Epithelial cell of proximal tubule (primary cell): ENCODE results near the gene B4GALT5. TPM values are rescaled to one million over a fixed set of nuclear protein-coding genes. Genes with fewer than 3 reads are reported as not detected.
A peak's percentile ranks its signal among the peaks of the same experiment; 100 is the strongest.

Source experiments
- DNase-seq: peaks from one replicate; pipeline ENCODE4 v3.0.0-alpha.2; 2011; ENCODE audit warnings: low read depth
- H3K4me3 ChIP-seq: 2 replicates; pipeline ENCODE4 v1.5.1; 2011; ENCODE audit warnings: low read depth, mild to moderate bottlenecking, low read length
- total RNA-seq: library from RNA; depleted of rRNA; stranded (reverse); fragments of >200 nt; gene quantifications from 2 replicates; pipeline ENCODE4 v1.2.3, GENCODE V29; 2015
- TF ChIP-seq, protein P1 (sequence below): conservative IDR thresholded peaks from 2 replicates; pipeline ENCODE4 v1.5.1; 2012; ENCODE audit warnings: low read depth, mild to moderate bottlenecking, low read length

The B4GALT5 gene
- total RNA-seq, 1 donor from 2014 or later: 27.4 TPM

DNA sequence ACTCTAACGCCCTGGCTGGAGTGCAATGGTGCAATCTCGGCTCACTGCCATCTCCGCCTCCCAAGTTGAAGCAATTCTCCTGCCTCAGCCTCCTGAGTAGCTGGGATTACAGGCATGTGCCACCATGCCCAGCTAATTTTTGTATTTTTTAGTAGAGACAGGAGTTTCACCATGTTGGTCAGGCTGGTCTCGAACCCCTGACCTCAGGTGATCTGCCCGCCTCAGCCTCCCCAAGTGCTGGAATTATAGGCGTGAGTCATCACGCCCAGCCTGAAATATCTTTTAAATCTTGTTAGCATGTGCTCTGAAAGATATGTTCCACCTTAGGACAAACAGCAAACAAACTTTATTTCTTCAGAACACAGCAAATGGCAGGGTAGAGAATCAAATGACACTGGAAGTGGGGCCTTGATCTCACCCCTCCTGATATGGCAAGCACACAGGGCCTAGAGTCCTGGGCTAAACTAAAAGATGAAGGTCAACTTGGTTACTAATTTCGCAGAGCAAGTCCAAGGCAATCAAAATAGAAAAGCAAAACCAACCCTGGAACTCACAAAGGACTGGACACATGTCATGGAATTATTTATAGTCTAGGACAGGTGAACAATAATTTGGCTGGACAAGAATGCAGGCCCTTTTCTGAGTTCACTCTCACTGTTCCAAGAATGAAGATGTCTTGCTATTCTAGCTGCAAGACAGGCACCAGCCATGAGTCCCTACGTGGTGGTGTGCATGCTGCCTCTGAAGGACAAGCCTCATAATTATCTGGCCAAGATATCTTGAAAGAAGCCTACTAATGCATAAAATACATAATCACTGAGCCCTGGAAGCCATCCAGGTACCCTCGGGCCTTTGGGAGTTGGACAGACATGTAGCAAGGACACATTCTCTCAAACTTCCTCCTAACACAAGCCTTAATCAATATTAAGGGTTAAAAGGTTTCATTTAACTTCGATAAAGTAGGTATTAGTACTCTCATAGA, 35.6 kb downstream of the B4GALT5 start:
- H3K4me3 ChIP-seq: no peak overlapping the region
- TF ChIP-seq, protein P1, sequence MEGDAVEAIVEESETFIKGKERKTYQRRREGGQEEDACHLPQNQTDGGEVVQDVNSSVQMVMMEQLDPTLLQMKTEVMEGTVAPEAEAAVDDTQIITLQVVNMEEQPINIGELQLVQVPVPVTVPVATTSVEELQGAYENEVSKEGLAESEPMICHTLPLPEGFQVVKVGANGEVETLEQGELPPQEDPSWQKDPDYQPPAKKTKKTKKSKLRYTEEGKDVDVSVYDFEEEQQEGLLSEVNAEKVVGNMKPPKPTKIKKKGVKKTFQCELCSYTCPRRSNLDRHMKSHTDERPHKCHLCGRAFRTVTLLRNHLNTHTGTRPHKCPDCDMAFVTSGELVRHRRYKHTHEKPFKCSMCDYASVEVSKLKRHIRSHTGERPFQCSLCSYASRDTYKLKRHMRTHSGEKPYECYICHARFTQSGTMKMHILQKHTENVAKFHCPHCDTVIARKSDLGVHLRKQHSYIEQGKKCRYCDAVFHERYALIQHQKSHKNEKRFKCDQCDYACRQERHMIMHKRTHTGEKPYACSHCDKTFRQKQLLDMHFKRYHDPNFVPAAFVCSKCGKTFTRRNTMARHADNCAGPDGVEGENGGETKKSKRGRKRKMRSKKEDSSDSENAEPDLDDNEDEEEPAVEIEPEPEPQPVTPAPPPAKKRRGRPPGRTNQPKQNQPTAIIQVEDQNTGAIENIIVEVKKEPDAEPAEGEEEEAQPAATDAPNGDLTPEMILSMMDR: no peak
- no peak for DNase-seq

- TF ChIP-seq, protein P1: no peak
- DNase-seq: no peak
- peak overlapping the region; percentile 3 for H3K4me3 ChIP-seq
These were observed 36.9 kb downstream of the B4GALT5 start for GRCh38 chr20:49676581-49677291.

DNA sequence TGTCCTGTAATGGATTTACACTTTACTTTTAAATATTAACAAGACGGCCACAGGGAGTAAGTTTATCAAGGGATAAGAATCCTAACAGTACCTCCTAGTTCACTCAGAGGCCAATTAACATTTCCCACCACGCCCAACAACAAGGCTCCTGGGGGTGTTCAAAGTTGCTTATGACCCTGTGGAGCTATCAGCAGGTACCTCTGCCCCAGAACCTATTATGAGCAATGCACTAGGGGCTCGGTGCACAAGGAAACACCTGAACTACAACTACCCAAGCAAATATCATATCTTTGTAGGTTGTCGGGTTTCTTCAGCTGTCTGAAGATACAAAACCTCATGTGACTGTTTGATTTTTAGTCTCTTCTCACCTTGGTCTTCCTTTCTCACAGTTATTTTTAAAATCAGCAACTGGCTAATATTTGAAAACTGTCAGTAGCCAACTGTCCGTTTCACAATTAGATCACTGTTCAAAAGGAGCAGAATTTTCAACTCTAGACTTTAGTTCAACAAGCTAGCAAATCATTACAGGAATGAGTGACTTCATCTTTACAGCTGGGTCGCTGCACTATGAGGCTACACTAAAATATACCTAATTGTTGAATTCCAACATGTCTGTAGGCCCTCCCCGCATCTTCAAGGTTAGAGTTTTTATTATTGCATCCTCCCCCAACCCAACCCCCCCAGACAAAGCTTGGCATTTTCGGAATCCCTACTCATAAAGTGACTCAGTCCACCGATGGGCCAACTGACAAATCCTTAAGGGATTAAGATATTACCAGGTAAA, 38.1 kb downstream of the B4GALT5 start:
- no peak for DNase-seq
- TF ChIP-seq, protein P1: no peak
- peak overlapping the region; percentile 27 for H3K4me3 ChIP-seq

GRCh38 chr20:49674383-49675352, 39.0 kb downstream of the B4GALT5 start:
- TF ChIP-seq, protein P1: peak; percentile 43
- DNase-seq: peak; percentile 88
- peak overlapping the region; percentile 27 for H3K4me3 ChIP-seq

DNA sequence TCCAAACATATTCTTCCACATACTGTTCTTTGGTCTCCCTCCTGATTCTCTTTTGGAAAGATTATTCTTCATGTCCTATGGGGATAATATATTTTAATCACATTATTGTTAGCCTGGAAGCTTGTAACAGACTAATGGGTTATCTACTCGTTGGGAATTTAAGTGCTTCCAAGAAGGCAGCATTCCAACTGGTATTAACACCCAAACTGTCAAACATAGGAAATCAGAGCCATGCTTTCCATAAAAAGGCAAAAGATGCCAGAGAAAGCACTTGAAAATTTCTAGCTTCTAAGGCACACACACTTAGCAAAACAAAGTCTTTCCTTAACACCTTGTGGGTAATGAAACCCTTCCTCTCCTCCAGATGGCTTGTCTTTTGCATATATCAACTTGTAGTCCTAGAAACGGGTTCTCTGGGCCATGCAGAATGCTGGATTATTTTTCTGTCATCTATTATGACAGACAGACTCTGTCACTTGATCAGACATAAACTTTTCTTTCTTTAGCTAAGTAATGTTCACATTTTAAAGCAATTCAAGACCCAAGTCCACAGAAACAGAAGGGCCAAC, 41.5 kb downstream of the B4GALT5 start:
- H3K4me3 ChIP-seq: no peak overlapping the region
- TF ChIP-seq, protein P1: no peak
- DNase-seq: no peak

DNA sequence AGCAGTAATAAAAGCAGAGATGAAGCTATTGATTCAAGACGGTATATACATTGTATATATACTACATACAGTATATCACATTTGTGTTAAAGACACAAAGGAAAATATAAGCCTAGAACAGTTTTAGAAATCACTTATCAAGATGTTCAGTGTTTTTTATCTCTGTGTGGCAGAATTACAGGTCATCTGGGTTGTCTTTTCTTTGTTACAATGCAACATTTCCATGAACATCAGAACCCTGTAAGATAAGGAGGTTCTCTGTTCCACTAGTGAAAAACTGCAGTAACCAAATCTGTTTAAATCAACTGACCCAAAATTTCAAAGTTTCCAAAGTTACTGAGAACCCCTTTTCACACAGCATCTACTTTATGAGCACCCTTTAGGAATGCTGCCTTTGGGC, 42.2 kb downstream of the B4GALT5 start:
- no peak for DNase-seq
- TF ChIP-seq, protein P1: no peak
- H3K4me3 ChIP-seq: no peak overlapping the region
